ENCODE results near the gene PDE4C.

DNA sequence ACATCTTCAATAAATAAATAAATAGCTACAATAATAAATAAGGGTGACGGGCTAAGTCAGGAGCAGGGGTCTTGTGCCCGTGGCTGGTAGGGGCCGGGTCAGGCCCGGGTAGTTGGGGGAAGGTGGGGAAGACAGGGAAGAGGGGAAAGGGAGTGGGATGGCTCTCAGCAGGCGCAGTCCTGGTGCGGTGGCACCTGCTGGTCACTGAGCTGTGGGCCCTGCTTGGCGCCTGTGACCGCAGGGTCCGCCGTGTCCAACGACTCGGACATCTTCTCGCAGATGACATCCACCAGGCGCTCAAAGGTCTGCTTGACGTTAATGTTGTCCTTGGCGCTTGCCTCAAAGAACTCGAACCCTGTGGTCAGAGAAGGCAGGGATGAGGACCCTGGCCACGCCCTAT lies 28.9 kb downstream of the PDE4C start:
- TF ChIP-seq POLR2A (IDR thresholded peaks at IDR 0.05; ENCODE audit: extremely low read depth, insufficient read length) (no peak), CTCF (IDR thresholded peaks at IDR 0.05; ENCODE audit: low read depth, low read length) (no peak)
